Choroid plexus epithelial cell (primary cell): ENCODE results near the gene ACCSL.

ENCODE experiments used
- DNase-seq: peaks from one replicate; pipeline ENCODE4 v3.0.0-alpha.2; 2010; ENCODE audit warnings: low read depth
- H3K4me3 ChIP-seq: 2 replicates; pipeline ENCODE4 v1.5.1; 2011; ENCODE audit warnings: low read depth, mild to moderate bottlenecking, control low read depth, low read length, moderate library complexity
- TF ChIP-seq, protein P1 (sequence below): conservative IDR thresholded peaks from 2 replicates; pipeline ENCODE4 v1.5.1; 2011; ENCODE audit warnings: low read depth, mild to moderate bottlenecking, control low read depth, inconsistent platforms, low read length, moderate library complexity

ACCSL gene

GRCh38 chr11:44018127-44018521 is 29.7 kb upstream of the ACCSL start:
- no peak for DNase-seq
- H3K4me3 ChIP-seq = no peak overlapping the region
- TF ChIP-seq, protein P1, sequence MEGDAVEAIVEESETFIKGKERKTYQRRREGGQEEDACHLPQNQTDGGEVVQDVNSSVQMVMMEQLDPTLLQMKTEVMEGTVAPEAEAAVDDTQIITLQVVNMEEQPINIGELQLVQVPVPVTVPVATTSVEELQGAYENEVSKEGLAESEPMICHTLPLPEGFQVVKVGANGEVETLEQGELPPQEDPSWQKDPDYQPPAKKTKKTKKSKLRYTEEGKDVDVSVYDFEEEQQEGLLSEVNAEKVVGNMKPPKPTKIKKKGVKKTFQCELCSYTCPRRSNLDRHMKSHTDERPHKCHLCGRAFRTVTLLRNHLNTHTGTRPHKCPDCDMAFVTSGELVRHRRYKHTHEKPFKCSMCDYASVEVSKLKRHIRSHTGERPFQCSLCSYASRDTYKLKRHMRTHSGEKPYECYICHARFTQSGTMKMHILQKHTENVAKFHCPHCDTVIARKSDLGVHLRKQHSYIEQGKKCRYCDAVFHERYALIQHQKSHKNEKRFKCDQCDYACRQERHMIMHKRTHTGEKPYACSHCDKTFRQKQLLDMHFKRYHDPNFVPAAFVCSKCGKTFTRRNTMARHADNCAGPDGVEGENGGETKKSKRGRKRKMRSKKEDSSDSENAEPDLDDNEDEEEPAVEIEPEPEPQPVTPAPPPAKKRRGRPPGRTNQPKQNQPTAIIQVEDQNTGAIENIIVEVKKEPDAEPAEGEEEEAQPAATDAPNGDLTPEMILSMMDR = no peak

DNA sequence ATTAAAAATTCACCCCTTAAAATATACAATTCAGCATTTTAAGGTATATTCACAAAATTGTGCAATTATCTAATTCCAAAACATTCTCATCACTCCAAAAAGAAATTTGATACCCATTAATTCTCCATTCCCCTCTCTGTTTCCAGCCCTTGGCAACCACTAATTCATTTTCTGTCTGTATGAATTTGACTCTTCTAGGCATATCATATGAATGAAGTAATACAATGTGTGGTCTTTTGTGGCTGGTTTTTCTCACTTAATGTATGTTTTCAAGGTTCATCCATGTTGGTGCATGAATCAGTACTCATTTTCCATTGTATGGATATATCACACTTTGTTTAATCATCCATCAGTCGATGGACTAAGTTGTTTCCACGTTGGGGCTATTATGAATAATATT is 29.0 kb upstream of the ACCSL start:
- DNase-seq = no peak
- H3K4me3 ChIP-seq = no peak overlapping the region
- TF ChIP-seq, protein P1 = no peak

- TF ChIP-seq, protein P1 = no peak
- no peak overlapping the region for H3K4me3 ChIP-seq
- no peak for DNase-seq
Observed at GRCh38 chr11:44024977-44025376, 22.8 kb upstream of the ACCSL start.

DNA sequence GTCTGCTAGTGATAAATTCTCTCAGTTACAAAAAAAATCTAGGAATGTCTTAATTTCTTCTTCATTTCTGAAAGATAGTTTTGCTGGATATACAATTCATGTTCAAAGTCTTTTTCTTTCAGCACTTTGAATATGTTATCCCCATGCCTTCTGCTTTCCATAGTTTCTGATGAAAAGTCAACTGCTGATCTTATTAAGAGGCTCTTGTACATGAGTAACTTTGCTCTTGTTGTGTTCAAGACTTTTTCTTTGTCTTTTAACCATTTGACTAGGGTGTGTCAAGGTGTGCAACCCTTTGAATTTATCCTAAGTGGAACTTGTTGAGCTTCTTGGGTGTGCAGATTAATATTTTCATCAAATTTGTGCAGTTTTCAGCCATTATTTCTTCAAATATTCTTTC is 22.1 kb upstream of the ACCSL start:
- no peak overlapping the region for H3K4me3 ChIP-seq
- no peak for DNase-seq
- TF ChIP-seq, protein P1 = no peak

DNA sequence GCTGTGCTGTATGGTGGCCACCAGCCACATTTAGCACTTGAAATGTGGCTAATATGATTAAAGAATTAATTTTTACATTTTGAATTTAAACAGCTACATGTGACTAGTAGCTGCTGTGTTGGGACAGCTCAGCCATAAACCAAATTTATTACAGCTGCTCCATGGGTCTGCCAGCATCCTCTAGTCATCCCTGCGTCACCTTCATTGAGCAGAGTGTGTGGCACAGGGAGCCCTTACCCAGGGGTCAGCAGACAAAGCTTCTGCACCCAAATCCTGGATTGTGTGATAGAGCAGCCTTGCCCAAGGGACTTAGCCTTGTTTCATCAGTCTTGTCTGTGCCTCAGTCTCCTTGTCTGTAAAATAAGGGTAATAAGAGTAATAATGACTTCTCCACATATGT is 19.4 kb upstream of the ACCSL start:
- TF ChIP-seq, protein P1 = no peak
- no peak overlapping the region for H3K4me3 ChIP-seq
- no peak for DNase-seq

DNA sequence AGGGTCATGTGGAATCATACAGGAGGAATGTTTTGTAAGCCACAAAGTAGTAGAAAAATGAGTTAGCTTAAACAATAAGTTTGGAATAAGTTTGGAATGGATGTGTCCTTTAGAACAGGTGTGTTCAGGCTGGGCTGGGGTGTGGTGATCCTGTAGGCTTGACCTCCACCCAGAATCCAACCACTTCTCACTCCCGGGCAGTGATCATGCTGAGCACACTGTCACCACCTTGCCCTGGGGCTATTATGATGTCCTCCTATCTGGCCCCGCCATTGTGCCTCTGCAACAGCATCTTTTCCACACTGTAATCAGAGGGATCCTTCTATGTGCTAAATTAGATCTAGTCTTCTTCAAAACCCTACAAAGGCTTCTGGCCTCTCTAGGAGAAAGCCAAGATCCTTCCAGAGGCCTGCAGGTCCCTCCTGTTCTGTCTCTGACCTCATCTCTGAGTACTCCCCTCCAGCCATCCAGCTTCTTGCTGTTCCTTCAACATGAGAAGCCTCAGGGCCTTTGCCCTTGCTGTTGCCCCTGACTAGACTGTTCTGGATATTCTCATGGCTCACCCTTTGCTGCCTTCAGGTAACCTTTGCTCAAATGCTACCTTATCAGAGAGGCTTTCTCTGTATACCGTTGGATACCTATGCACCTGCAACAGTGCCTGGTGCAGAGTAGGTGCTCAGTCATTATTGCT is 18.8 kb upstream of the ACCSL start:
- DNase-seq = no peak
- TF ChIP-seq, protein P1 = no peak
- no peak overlapping the region for H3K4me3 ChIP-seq

DNA sequence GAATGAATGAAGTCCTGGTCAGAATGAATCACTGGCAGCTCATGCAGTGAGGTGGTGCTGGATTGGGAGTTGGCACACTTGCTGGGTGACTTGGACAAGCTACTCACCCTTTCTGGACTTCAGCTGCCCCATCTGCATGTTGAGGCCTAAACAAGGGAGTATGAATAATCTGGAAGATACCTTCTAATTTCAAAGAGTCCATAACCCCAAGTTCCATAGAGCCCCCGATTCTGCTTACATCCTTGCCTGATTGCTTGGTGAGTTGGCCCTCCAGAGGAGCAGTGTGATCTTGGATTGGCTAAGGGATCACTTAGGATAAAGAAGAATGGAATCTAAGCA is 18.3 kb upstream of the ACCSL start:
- TF ChIP-seq, protein P1 = no peak
- H3K4me3 ChIP-seq = no peak overlapping the region
- DNase-seq = no peak
